ENCODE data around the gene HOXD4. TPM values are rescaled to one million over a fixed set of nuclear protein-coding genes. Genes with fewer than 3 reads are reported as not detected.

The HOXD4 gene
- polyA plus RNA-seq, 1 donor from 2014 or later = not detected

- Histone ChIP-seq H3K27ac (ENCODE audit: low read length) (no peak overlapping the region), H3K4me2 (ENCODE audit: low read length) (no peak overlapping the region), H3K9ac (ENCODE audit: low read length) (no peak overlapping the region), H3K36me3 (ENCODE audit: insufficient read depth, low read length) (no peaks in the 10 kb centered on the region), H4K20me1 (ENCODE audit: insufficient read depth) (no peaks in the 10 kb centered on the region), H3K79me2 (replicated peaks; ENCODE audit: insufficient read depth, low read length) (no peaks in the 10 kb centered on the region), H3K27me3 (ENCODE audit: insufficient read depth, low read depth, low read length) (peaks cover 97% of the 10 kb centered on the region), H3K9me3 (ENCODE audit: low read length) (no peaks in the 10 kb centered on the region), H3F3A (ENCODE audit: insufficient read depth, low read length, poor library complexity, severe bottlenecking) (no peaks in the 10 kb centered on the region), H2AFZ (ENCODE audit: low read depth, low read length) (no peak overlapping the region), H3K4me3 (ENCODE audit: low read length) (no peak overlapping the region), H3K9me2 (ENCODE audit: insufficient read depth, low read length) (no peaks in the 10 kb centered on the region)
- TF ChIP-seq EZH2 (IDR thresholded peaks at IDR 0.05; ENCODE audit: borderline replicate concordance, insufficient read depth, low read length, poor library complexity, severe bottlenecking) (no peak), POLR2AphosphoS5 (IDR thresholded peaks at IDR 0.05) (peak; percentile 7)
Observed at GRCh38 chr2:176127774-176128072, 23.6 kb upstream of the HOXD4 start.

- Histone ChIP-seq H3K9me3 (ENCODE audit: low read length) (no peaks in the 10 kb centered on the region), H3K4me2 (ENCODE audit: low read length) (no peak overlapping the region), H2AFZ (ENCODE audit: low read depth, low read length) (no peak overlapping the region), H3K36me3 (ENCODE audit: insufficient read depth, low read length) (no peaks in the 10 kb centered on the region), H3F3A (ENCODE audit: insufficient read depth, low read length, poor library complexity, severe bottlenecking) (no peaks in the 10 kb centered on the region), H3K4me3 (ENCODE audit: low read length) (no peak overlapping the region), H4K20me1 (ENCODE audit: insufficient read depth) (no peaks in the 10 kb centered on the region), H3K9me2 (ENCODE audit: insufficient read depth, low read length) (no peaks in the 10 kb centered on the region), H3K27me3 (ENCODE audit: insufficient read depth, low read depth, low read length) (peaks cover 97% of the 10 kb centered on the region), H3K9ac (ENCODE audit: low read length) (no peak overlapping the region), H3K79me2 (replicated peaks; ENCODE audit: insufficient read depth, low read length) (no peaks in the 10 kb centered on the region), H3K27ac (ENCODE audit: low read length) (no peak overlapping the region)
- TF ChIP-seq POLR2AphosphoS5 (IDR thresholded peaks at IDR 0.05) (peak; percentile 28), REST (IDR thresholded peaks at IDR 0.05; ENCODE audit: borderline replicate concordance) (no peak)
Observed at GRCh38 chr2:176128172-176128981, 23.0 kb upstream of the HOXD4 start.

GRCh38 chr2:176128982-176129796 lies 22.2 kb upstream of the HOXD4 start, which contains the start of gene HOXD8:
Gene HOXD8 (plus strand): TSS chr2:176129705. CDS start chr2:176130367, 662 bp downstream.
- Histone ChIP-seq H4K20me1 (ENCODE audit: insufficient read depth) (no peaks in the 10 kb centered on the region), H3K27ac (ENCODE audit: low read length) (no peak within 1 kb of the TSS), H3K79me2 (replicated peaks; ENCODE audit: insufficient read depth, low read length) (no peaks in the 10 kb centered on the region), H3F3A (ENCODE audit: insufficient read depth, low read length, poor library complexity, severe bottlenecking) (no peaks in the 10 kb centered on the region), H3K9ac (ENCODE audit: low read length) (no peak within 1 kb of the TSS), H3K36me3 (ENCODE audit: insufficient read depth, low read length) (no peaks in the 10 kb centered on the region), H3K4me3 (ENCODE audit: low read length) (peak within 1 kb of the TSS; percentile 58), H3K4me2 (ENCODE audit: low read length) (no peak within 1 kb of the TSS), H3K9me3 (ENCODE audit: low read length) (no peaks in the 10 kb centered on the region), H2AFZ (ENCODE audit: low read depth, low read length) (no peak within 1 kb of the TSS), H3K27me3 (ENCODE audit: insufficient read depth, low read depth, low read length) (peaks cover 97% of the 10 kb centered on the region), H3K9me2 (ENCODE audit: insufficient read depth, low read length) (no peaks in the 10 kb centered on the region)
- TF ChIP-seq EP300 (conservative IDR thresholded peaks at IDR 0.05; ENCODE audit: poor library complexity, severe bottlenecking) = no peak
- no peak for TF ChIP-seq CTCF (IDR thresholded peaks at IDR 0.05; ENCODE audit: poor library complexity, severe bottlenecking)
- no peak for TF ChIP-seq TAF1 (IDR thresholded peaks at IDR 0.05; ENCODE audit: low read depth)
- no peak for TF ChIP-seq REST (IDR thresholded peaks at IDR 0.05; ENCODE audit: borderline replicate concordance)
- TF ChIP-seq SMC3 (conservative IDR thresholded peaks at IDR 0.05; ENCODE audit: poor library complexity) = no peak
- no peak for TF ChIP-seq RAD21 (conservative IDR thresholded peaks at IDR 0.05)
- peak; percentile 40 for TF ChIP-seq EZH2 (IDR thresholded peaks at IDR 0.05; ENCODE audit: borderline replicate concordance, insufficient read depth, low read length, poor library complexity, severe bottlenecking)
- no peak for TF ChIP-seq MXI1 (conservative IDR thresholded peaks at IDR 0.05; ENCODE audit: poor library complexity, severe bottlenecking)
- TF ChIP-seq POLR2AphosphoS5 (IDR thresholded peaks at IDR 0.05) = peak; percentile 7
